T-helper 1 cell (primary cell): ENCODE data around the gene NCBP3.
A peak's percentile ranks its signal among the peaks of the same experiment; 100 is the strongest.

Source experiments
- DNase-seq, 5 donors: peaks; one replicate each; pipeline ENCODE4 v3.0.0-alpha.2; 2012 to 2020
- total RNA-seq, 4 donors: gene quantifications; one replicate each; lab custom pipeline; 2026; lab: John Stamatoyannopoulos, UW

NCBP3 gene
- total RNA-seq: 54.2 to 75.1 (median 67.7) reads per million in 4 donors

- peak; percentile 81 to 95 (median 86) for DNase-seq
Measured at GRCh38 chr17:3845621-3846436, at the start of gene NCBP3. Gene NCBP3 (minus strand): TSS chr17:3846246. CDS start chr17:3846223, 23 bp downstream.

GRCh38 chr17:3895354-3895753 is 49.3 kb upstream of the NCBP3 start:
- no peak for DNase-seq

- DNase-seq: no peak
Measured at GRCh38 chr17:3894911-3895343, 48.9 kb upstream of the NCBP3 start.

GRCh38 chr17:3894188-3894587 is 48.1 kb upstream of the NCBP3 start:
- DNase-seq: no peak

- no peak for DNase-seq
Measured at GRCh38 chr17:3893720-3894116, 47.7 kb upstream of the NCBP3 start.

GRCh38 chr17:3893003-3893719 is 47.1 kb upstream of the NCBP3 start, which contains the start of gene CAMKK1:
Gene CAMKK1 (minus strand): TSS chr17:3893053. CDS start chr17:3885687, 7,366 bp downstream.
- DNase-seq: peak; percentile 82 to 89 (median 84)

- DNase-seq: peak; percentile 63 to 85 (median 78)
Measured at GRCh38 chr17:3892095-3892998, 46.3 kb upstream of the NCBP3 start.

GRCh38 chr17:3891626-3892094 is 45.6 kb upstream of the NCBP3 start:
- no peak for DNase-seq

- DNase-seq: no peak
Measured at GRCh38 chr17:3890878-3891219, 44.8 kb upstream of the NCBP3 start.

- no peak for DNase-seq
Measured at GRCh38 chr17:3890082-3890877, 44.2 kb upstream of the NCBP3 start.

- no peak for DNase-seq
Measured at GRCh38 chr17:3889325-3890012, 43.4 kb upstream of the NCBP3 start.

GRCh38 chr17:3888343-3889171 is 42.5 kb upstream of the NCBP3 start:
- DNase-seq: no peak

- no peak for DNase-seq
Measured at GRCh38 chr17:3887804-3888203, 41.8 kb upstream of the NCBP3 start.

GRCh38 chr17:3887394-3887793 is 41.3 kb upstream of the NCBP3 start:
- DNase-seq: no peak

- DNase-seq: peak in 1 of 5 donors; percentile 32
Measured at GRCh38 chr17:3886776-3887175, 40.7 kb upstream of the NCBP3 start.

GRCh38 chr17:3885970-3886369 is 39.9 kb upstream of the NCBP3 start:
- no peak for DNase-seq

- no peak for DNase-seq
Measured at GRCh38 chr17:3885271-3885670, 39.2 kb upstream of the NCBP3 start.

- no peak for DNase-seq
Measured at GRCh38 chr17:3884188-3884587, 38.1 kb upstream of the NCBP3 start.

- DNase-seq: no peak
Measured at GRCh38 chr17:3882276-3882675, 36.2 kb upstream of the NCBP3 start.

- no peak for DNase-seq
Measured at GRCh38 chr17:3880983-3881382, 34.9 kb upstream of the NCBP3 start.
